Hematopoietic multipotent progenitor cell treated with erythropoietin and hydrocortisone succinate and interleukin-3 and kit ligand, for 4 days (in vitro differentiated cells): ENCODE data around the gene GPC6.

Experiments
- DNase-seq: peaks from one replicate; pipeline ENCODE4 v3.0.0-alpha.2; 2015

The GPC6 gene

DNA sequence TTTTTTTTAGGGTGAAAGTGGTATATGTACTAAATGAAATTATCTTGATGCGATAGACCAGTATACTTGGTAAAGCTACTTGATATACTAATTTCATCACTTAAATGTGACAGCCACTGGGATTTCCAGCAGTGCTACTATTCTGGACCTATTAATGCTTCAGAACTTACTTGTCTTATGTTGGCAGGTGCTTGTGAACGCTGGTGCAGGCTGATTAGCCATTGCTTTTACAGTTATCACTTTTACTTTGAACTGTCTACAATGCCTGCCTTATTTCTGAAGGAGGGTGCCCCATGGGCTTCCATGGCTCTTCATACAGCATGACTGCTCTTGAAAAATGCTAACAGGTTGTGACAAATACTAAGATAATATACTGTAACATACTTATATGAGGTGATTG, 294.7 kb downstream of the GPC6 start:
- no peak for DNase-seq

DNA sequence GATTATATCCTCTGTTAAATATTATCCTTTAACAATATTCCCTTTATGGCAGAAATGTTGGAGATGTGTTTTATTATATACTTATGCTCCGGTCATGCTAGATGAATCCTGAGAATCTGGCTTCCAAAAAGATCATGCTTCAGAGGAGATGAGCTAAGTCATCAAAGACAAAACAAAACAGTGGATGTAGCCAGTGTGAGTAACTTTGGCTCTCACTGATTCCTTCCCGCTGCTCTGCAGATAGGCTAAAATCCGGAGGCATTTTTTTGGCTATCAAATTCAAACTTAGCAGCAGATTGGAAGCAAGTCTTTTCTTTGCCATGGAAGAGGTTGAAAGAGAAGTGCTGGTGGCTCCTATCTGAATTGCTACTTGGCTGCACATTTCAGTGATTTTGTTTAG, 295.9 kb downstream of the GPC6 start:
- no peak for DNase-seq

DNA sequence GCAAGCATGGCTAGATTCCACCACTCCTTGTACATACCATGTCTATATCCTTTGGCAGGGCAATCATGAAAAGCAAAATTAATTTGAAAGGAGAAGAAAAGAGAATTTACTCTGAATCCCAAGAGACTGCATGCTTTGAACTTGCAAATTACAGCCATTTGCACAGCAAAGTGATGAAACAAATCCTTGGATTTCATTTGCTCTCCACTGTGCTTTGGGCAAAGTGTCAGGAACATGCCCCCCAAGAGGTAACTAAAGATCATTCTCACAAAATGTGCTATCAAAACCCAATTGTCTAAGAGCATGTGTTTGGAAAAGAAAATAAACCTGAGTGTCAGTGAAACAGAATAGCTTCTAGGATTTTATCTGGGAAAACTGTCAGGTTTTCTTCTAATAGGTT, 298.5 kb downstream of the GPC6 start:
- DNase-seq: no peak

DNA sequence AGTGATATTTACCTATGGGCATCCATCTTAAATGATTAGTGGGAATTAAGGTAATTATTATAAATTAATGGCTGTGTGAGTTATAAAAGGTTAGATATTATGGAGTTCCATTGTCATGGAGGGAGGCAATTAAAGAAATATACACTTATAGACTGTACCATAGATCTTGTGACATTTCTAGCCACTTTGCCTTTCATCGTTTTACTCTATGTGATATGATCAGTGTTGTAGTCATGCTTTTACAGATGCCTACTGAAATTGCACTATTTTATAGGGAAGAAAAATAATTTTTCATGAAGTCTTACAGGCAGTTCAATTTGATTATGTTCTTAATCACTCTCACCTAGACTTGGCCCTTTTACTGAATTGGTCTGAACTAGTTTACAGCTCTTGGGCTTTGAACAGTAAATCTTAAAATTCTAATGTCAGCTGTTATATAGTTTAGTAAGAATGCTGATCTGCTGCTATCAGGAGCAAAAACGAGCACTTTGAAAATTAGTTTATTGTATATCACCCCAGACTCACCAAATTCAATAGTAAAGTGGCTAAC, 301.2 kb downstream of the GPC6 start:
- no peak for DNase-seq

DNA sequence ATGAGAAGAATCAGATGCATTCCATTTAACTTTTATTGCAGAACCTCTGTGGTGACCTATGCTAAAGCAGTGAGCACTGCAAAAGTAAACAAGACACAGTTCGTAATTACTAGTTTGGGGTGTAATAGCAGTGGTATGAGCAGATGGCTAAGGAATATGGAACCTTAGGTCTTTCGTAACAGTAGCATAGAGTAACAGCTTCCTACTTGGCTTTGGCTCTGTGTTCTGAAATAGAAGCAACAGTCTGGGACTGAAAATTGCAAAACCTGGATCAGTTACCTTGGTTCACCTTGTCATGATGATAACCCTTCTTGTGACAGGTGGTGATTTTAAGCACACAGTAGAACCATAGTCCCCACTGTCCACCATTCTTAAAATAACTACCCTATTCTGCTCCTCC, 303.4 kb downstream of the GPC6 start:
- no peak for DNase-seq

DNA sequence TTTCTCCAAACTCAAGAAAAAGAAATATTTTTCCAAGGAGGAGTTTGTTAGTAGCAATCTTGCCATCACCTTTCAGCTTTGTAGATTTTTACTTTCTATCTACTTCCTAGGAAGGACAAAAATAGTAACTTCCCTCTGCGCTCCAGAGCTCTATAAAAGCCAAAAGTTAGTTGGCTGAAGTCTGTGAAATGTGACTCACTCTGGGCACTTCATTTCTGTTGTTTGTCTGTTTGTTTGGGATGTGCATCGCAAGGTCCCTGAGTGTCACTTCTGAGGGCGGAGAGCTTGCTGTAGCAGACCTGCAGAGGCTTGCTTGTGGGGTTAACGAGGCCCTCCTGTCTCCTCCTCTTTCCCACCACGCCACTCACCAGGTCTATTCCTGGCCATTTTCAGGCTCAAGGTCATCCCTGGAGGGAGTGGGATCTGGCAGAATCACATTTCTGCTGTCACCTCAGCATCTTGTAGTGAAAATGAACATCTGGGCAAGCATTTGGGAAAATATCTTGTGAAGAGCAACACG, 307.6 kb downstream of the GPC6 start:
- DNase-seq: no peak

DNA sequence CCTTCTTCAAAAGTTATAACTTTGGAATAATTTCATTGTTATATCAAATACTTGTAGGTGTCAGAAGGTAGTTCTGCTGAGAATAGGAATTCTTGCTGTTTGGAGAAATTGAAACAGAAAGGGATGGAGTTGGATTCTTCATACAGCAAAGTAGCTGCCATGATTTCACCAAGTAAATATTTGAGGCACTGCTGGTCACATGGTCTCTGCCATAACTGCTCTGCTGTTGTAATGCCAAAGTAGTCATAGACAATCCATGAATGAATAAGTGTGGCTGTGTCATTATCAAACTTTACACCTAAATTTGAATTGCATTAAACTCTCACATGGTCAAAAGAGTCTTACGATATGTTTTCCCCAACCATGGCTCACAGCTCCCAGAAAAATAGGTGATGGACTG, 308.6 kb downstream of the GPC6 start:
- DNase-seq: no peak

DNA sequence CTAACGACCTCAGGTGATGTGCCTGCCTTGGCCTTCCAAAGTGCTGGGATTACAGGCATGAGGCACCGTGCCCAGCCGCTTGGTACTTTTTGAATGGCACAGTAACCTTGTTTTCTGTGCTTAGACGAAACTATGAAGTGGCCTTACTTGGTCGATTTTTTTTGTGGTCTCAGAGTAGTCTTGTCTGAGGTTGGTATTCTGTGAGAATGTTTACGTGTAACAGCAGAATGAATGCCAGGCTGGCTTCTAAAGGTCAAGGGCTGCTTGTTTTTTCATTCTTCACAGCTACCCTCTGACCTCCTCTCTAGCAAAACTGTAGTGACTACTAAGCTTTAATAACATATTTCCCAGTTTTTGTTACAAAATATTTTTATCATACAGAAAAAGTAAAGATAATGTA, 313.3 kb downstream of the GPC6 start:
- DNase-seq: no peak

DNA sequence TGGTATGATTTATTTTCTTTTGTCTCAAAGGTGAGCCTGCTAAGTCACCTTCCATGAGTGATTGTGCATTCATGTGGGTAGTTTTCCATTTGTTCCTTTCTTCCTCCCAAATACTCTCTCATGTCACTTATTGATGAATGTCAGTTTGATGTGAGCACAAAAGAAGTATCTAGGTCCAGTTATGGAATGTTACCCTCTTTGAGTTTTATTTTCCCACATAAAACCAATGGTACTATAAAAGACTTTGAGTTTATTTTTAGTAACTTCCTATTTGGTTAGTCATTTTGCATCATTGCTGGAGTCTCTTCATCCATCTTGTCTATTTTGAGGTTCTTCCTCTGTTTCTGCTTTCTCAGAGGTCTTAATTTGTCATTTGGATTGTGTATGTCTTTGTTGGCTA, 321.3 kb downstream of the GPC6 start:
- no peak for DNase-seq

DNA sequence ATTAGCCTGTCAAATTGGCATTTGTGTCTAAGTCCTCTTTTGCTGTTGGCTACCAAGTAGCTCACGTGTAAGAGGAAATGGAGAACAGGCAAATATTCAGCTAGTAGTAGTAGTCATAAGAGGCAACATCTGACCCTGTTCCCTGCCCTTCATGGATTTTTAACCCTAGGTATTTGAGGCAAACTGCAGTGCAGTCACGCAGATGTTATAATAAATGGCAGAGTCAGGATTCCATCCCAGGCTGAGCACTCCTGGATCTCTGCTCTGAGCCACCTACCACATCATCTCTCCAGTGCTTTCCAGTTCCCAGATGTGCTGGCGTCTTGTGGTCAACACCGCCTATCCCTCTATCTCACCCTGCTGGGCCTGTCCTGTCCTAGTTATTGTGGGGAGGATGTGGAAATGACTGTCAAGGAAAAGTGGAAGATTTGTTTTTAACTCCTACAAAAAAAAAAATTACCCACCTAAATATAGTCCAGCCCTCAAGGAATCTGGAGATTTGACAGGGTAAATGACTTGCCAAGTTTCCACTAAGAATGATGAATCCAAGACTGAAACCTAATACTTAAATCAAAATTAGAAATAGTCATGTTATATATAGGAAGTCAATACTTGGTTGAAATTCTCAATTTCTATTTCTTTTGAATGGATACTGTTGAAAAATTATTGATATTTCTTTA, 322.9 kb downstream of the GPC6 start:
- DNase-seq: no peak

DNA sequence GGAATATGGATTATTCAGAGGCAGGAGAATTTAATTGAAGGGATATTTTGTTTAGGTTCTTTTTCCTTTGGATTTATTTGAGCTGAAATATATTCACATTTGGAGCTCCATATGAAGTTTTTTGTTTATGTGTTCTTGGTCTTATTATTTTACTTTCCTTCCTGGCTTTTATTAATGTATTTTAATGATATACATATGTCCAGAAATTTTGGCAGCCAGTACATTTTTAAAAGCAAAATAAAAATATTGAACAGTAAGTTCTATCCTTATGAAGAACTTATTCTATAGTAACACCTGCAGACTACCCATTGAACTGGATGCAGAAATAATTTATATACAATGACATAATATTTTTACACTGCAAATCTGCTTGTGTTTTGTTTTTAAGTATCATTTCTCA, 323.6 kb downstream of the GPC6 start:
- no peak for DNase-seq

DNA sequence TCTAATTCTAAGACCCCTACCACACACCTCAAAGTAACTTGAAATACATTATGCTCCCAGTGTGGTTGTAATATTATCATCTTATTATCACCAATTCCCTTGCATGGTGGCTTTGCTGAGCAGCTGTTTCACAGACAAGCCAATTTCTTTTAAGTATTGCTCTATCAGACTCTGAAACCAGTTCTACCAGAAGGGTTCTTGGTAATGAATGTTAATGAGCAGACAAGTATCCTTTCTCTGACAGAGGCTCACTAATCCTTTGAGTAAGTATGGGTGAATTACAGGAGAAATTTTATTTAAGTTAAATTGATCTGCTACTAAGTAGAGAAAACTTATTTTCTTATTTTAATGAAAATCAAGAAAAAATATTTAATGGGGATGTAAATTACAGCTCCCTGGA, 326.0 kb downstream of the GPC6 start:
- DNase-seq: no peak

DNA sequence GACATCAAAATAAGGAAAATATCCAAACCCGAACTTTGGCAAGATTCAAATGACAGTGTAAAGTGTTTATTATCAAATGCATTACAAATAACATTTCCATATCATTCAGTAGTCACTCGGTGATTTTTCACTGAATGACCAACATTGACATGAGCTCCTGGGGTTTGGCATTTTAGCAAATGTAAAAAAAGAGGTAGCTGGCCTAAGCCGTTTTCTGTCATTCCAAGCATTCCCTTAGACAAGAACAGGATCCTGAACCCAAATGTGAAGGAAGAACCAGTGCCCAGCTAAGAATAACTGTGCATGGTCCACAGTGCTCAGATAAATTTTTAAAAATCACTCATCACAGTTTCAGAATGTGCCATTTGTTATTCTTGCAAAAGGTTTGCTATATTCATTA, 327.9 kb downstream of the GPC6 start:
- DNase-seq: no peak

DNA sequence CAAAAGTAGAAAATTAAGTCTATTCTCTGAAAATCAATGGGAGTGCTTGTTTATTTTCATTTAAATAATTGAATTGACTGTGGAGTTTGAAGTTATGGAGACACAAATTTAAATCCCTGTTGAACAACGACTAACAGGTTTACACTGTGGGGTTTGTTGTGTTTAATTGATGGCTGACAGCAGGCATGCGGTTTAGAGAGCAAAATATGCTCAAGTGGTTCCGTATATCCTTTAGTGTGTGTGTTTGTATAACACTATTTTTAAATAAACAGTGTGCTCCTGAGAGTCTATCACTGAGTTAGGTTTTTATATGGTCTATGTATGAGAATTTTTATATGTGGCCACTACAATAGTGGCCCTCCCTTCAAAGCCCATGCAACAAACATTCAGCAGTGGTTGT, 332.0 kb downstream of the GPC6 start:
- no peak for DNase-seq

DNA sequence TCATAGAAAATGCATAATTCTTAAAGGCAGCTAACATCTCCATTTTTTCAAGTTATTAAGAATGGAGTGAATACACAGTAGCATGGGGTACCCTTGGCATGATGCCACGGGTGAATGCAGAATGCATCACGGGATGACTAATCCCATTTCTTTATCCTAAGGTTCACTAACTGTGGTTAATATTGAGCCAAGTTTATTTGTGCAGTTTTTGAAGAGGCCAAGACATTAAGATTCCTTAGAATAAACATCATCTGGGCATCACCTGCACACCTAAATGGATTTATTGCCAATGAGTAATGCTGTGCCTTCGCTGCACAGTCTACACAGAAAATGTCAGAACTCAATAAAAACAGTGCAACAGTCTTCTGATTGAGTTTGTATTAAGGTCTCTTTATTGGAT, 333.1 kb downstream of the GPC6 start:
- no peak for DNase-seq

DNA sequence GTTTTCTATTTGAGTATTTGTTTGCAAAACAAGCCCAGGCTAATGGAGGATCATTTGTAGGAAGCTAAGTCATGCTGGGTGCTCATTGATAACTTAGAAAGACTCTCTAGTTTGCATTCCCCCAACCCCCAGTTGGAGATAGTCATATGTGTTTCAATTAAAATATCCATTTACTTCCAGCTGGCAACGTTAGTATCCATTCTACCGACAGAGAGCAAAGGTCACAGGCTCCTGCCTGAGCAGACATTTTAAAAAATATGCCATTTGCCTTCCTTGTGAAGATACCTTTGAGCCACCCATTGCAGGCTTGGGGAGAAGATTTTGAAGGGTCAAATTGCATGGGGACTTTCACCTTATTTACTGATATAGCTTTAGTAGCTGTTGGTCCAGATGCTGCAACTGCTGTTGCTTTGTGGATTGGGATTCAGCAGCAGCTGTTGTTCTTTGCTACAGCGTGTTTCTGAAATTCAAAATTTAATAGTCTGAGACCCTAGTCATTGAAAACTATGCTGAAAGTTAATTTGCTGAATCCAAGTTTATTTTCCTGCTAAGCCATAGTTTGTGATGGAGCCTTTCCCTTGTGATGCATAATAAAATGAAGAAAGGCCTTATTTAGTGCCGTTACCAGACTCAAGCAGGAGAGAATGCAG, 335.1 kb downstream of the GPC6 start:
- DNase-seq: no peak

DNA sequence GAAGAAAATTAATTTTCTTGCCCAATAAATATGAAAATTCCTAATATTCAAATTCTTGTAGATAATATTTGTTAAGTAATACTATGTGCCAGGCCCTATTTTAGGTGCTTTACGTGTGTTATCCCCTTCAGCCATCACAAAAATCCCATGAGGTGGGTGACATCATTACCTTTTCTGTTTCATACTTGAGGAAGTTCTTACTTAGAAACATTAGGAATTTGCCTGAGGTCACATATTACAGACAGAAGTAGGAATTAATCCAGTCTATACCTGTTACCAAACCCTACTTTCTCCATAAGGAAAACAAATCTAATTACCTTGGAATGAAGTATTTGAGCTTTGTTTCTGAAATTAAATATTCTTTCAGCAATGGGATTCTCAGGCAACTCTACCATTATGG, 336.1 kb downstream of the GPC6 start:
- no peak for DNase-seq

DNA sequence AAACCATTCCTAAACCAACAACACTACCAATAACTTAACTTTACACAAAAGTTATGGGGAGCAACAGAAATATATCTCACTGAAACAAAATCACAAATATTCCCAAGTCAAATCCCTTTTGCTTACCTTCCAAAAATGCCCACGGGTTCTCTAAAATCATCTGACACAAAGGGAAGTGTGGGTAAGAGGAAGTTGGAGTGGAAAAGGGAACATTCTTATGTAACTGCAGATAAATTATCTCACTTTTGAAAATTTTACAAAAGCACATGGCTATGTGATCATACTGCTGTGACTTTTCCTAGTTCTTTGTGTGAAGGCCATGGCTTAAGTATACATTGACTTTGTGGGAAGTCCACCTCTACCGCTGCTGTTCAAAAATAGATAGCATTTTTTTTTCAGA, 350.5 kb downstream of the GPC6 start:
- DNase-seq: no peak

DNA sequence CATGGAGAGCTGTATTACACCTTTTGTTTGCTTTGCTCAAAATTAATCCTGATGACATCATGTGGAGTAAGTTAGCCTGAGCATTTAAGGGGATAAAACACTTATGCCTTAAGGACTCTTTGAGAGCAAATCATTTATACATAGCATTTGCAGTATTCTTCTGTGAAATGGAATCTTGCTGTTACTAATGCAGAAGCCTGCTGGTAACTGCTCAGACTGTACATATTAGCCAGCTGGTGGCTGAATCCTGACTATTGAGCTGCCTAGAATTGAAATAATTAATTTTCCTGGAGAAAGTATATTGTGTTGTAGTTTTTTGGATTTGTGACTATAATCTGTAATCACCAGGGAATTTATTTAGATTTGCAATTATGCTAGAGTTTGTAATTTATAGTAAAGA, 363.2 kb downstream of the GPC6 start:
- DNase-seq: no peak

DNA sequence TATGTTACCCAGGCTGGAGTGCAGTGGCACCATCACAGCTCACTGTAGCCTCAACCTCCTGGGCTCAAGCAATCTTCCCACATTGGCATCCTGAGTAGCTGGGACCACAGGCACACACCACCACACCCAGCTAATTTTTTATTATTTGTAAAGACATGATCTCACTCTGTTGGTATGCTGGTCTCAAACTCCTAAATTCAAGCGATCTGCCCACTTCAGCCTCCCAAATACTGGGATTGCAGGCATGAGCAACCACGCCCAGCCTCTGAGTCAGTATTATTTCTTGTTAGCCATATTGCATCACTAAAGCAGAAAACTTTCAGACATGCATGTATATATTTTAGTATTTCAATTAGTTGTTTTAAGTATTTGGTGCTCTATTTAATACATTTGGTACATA, 376.4 kb downstream of the GPC6 start:
- no peak for DNase-seq

DNA sequence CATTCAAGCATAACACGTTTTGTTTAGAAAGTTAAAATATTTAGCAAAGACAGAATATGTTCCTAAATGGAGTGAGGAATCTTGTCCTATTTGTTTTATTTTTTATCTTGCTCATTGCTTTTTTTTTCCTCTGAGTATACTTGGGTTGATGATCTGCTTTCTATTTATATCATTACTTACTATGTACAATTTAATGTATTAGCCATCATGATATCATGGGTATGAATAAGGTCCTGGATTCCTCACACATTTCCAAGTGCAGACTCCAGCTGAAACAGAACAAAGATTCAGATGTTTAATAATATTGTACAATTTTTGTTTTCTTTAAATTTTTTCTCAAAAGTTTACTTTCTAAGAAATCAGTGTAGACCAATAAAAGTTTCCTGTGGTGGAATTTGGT, 388.2 kb downstream of the GPC6 start:
- DNase-seq: no peak

DNA sequence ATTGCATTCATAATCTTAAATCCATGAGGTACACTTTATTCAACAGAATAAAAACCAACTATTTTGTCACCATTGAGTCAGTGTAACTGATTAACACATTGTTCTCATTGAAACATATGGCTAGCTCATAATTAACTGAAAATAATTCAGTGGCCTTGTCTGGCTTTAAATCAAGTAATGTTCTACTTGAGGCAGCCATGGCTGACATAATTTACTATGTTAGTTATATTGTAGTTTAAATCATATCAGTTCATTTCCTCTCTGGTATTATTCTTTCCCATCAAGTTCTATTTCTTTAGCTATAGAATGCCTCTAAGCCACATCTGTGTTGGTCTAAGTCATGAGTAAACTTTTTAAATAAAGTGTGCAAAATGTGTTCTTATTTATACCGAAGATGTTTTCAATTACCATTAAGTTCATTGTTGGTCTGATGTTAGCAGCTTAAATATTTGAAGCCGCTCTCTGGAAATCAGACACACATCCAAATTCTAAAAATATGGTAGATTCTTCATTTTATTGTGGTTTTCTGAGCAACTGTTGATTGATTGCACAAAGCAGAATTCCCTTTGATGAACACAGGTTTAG, 393.7 kb downstream of the GPC6 start:
- no peak for DNase-seq

DNA sequence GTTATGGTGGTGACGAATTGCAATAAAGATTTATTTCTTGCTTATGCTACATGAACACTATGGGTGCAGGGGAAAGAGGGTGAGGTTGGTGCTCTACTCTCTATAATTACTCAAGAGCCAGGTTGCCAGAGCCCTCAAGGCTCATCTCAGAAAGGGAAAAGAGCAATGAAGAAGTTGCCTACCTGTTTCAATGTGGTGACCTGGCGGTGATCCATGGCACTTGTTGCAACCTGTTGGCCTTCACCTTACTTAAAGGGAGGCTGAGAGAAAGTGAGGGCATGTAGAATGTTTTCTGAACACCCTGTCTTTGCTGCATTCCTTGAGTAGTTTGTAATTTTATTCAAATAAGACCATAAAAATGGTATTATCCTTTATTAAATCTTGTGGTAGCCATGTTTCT, 394.4 kb downstream of the GPC6 start:
- DNase-seq: no peak

DNA sequence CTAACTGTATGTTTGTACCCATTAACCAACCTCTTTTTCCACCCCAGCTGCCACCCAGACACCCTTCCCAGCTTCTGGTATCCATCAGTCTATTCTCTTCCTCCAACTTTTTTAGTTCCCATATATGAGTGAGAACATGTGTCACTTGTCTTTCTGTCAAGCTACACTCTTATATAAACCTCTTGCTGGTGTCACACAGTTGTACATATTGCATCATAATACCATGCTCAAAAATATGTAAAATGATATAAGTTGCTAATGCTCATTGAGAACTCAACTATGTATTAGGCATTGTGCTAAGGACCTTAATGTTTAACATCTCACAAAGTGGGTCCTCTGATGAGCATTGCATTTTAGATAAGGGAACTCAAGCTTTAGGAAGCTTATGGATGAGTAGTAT, 395.4 kb downstream of the GPC6 start:
- no peak for DNase-seq
